ENCODE measurements around the gene MYO5B.
"Not testable (repeated sequence)": the region's sequence is repeated elsewhere in the genome, so short reads cannot be mapped to it uniquely, and the experiment has no call there.

The MYO5B gene

GRCh38 chr18:50194631-50195532 lies at the start of gene MYO5B:
Gene MYO5B (minus strand): TSS chr18:50195147. CDS start chr18:50194793, 354 bp downstream.
- no peak for DNase-seq

- not testable (repeated sequence) for DNase-seq
Observed at GRCh38 chr18:50241768-50242167, 46.8 kb upstream of the MYO5B start.

- DNase-seq, result no peak
Observed at GRCh38 chr18:50240080-50240563, 45.2 kb upstream of the MYO5B start.

- no peak for DNase-seq
Observed at GRCh38 chr18:50232419-50232818, 37.5 kb upstream of the MYO5B start.

GRCh38 chr18:50231621-50232020 lies 36.7 kb upstream of the MYO5B start:
- DNase-seq, result no peak

GRCh38 chr18:50220249-50220648 lies 25.3 kb upstream of the MYO5B start:
- not testable (repeated sequence) for DNase-seq

GRCh38 chr18:50218432-50219197 lies 23.7 kb upstream of the MYO5B start:
- DNase-seq, result no peak

- no peak for DNase-seq
Observed at GRCh38 chr18:50209311-50209710, 14.4 kb upstream of the MYO5B start.

- no peak for DNase-seq
Observed at GRCh38 chr18:50207722-50208121, 12.8 kb upstream of the MYO5B start.

GRCh38 chr18:50203801-50204604 lies 9.1 kb upstream of the MYO5B start:
- DNase-seq, result no peak

- DNase-seq, result no peak
Observed at GRCh38 chr18:50201476-50202018, 6.6 kb upstream of the MYO5B start.

GRCh38 chr18:50199921-50200320 lies 5.0 kb upstream of the MYO5B start:
- DNase-seq, result no peak

- DNase-seq, result no peak
Observed at GRCh38 chr18:50199346-50199855, 4.5 kb upstream of the MYO5B start.

- no peak for DNase-seq
Observed at GRCh38 chr18:50196261-50196660, 1.3 kb upstream of the MYO5B start.

GRCh38 chr18:50195689-50196088 lies 742 bp upstream of the MYO5B start:
- no peak for DNase-seq

- DNase-seq, result no peak
Observed at GRCh38 chr18:50193796-50194630, 934 bp downstream of the MYO5B start.

- DNase-seq, result no peak
Observed at GRCh38 chr18:50192995-50193795, 1.8 kb downstream of the MYO5B start.

GRCh38 chr18:50190926-50191325 lies 4.0 kb downstream of the MYO5B start:
- no peak for DNase-seq

GRCh38 chr18:50190236-50190635 lies 4.7 kb downstream of the MYO5B start:
- no peak for DNase-seq

GRCh38 chr18:50189160-50189559 lies 5.8 kb downstream of the MYO5B start:
- no peak for DNase-seq

- no peak for DNase-seq
Observed at GRCh38 chr18:50188652-50189051, 6.3 kb downstream of the MYO5B start.
